Right ventricle myocardium superior (tissue), 1 donor: ENCODE measurements around the gene ENG. TPM values are rescaled to one million over a fixed set of nuclear protein-coding genes. Genes with fewer than 3 reads are reported as not detected.

Experiments
- ATAC-seq: fragments of 200-7000 bp; cut with Tn5 transposase; one replicate; pipeline ENCODE4 v1.9.1; 2020; ENCODE audit warnings: mild to moderate bottlenecking; ENCODE audit not compliant: poor library complexity
- DNase-seq: peaks from one replicate; pipeline ENCODE4 v3.0.0-alpha.2; 2020
- intact Hi-C: fragments of 100-400 bp; cut with DNase I; formaldehyde crosslinking; loops from one replicate; pipeline ENCODE4 v1.11.2; 2022
- total RNA-seq: library from RNA; stranded (reverse); fragmentation: NEBNext Ultra II Directional; extraction: Animal tissue kit (Norgen Biotek cat#: 25700); gene quantifications from one replicate; pipeline ENCODE4 v1.2.1, GENCODE V29; 2021
- donor health status: DM: no; HTN: yes; CAD: no; lungs with severe emphysema.

The ENG gene
- total RNA-seq, 1 donor from 2014 or later = 118 TPM

DNA sequence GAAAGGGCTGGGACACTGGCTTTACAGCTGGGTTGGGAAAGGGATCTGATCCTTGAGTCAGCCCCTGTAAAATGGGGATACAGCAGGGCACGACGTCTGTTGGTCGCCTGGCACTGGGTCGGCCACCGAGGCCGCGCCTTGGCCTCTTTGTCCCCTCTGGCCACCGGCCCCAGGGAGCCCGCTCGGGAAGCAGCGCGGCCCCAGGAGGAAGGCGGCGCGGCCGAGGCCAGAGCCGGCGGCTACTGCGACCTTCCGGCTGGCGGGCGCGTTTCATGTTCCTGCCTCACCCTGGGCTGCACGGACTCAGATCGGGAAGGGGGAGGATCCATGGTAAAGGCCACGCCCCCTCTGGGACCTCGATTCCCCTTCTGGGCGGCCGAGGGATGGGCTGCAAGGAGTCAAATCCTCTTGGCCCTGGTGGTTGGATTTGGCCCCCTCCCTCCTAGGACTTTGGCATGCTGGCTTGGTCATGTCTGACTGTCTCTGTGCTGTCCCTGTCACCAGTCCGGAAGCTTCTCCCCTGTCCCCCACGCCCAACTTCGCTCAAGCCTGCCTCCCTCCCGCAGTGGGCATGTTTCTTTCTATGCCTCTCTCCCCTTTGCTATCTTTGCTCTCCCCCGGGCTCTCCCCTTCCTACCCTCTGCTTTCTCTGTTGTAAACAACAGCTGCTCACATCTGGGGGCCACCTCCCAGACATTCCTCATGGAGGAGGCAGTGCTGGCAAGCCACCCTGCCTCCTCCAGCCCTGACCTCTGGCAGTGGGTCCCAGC lies 26.0 kb downstream of the ENG start:
- DNase-seq (peak; percentile 93), ATAC-seq (peak; percentile 88)
- intact Hi-C loops = no loop called here

DNA sequence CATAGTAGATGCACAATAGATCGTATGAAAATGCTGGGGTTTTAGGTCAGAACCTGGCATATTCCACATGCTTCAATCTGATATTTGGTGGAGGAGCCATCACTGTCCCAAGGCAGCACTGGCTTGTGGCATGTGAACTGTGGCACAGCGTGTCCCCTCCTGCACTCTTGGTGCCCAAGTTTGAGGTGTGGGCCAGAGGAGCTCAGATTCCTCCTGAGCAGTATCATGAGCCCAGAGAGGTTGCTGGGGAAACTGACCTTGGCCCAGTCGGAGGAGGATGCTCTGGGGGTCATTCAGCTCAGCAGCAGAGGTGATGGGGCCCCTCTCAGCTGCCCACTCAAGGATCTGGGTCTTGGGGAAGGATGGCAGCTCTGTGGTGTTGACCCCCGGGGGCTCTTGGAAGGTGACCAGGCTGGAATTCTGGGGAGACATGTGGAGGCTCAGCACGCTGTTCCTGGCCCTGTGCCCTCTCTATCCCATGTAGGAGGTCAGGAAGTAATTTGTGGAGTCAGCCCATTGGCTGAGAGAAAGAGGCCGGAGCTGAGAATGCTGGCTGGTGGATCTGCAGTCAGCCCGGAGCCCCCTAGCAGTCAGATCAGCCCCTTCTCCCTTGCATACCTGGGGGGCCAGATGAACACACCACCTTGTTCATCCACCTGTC lies 28.1 kb downstream of the ENG start:
- ATAC-seq (no peak), DNase-seq (no peak)
- intact Hi-C loops = no loop called here

DNA sequence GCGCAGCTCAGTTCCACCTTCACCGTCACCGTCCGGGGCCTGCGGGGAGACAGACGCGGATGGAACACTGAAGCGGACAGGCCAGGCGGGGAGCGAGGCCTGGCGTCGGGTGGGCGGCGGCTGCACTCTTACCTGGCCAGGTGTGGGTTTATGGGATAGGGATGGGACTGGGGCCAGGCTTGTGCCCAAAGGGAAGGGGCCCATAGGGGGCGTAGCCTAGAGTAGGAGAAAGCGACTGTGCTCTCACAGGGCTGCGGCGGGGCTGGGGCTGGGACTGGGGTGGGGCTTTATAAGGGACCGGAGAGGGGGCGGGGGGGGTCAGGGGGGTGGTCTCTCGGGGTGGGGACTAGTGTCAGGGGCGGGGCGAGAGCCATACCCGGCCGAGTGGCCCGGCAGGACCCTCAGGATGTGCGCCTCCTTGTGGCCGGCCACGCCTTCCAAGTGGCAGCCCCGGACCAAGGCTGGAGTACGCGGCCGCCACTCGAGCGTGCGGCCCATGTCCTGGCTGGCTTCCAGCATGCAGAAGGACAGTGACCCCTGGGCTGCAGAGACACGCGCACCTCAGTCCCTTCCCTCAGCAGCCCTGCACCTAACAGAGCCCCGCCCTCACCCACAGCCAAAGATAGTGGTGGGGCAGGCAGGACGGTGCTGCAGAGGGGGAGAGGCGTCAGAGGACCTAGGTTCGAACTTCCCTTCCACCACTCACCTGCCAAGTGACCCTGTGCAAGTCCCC lies 29.0 kb downstream of the ENG start:
- intact Hi-C loops = no loop called here
- peak; percentile 4 for ATAC-seq
- peak; percentile 62 for DNase-seq

DNA sequence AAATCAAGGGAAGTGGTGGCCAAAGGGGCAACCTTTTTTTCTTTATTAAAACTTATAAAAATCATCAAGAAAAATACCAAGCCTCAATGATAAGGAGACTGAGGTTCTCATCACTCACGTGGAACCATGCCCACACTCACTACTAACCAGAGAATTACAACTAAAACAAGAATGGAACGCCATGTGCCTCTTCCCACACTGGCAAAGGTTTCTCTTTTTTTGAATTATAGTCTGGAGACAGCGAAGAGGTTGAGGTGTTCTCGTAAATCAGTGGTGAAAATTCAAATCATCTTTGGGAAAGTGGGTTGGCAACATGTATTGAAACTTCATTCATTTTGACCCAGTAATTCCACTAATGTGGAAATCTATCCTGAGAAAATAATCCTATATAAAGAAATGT lies 32.4 kb downstream of the ENG start:
- intact Hi-C loops = no loop called here
- DNase-seq (no peak), ATAC-seq (no peak)

DNA sequence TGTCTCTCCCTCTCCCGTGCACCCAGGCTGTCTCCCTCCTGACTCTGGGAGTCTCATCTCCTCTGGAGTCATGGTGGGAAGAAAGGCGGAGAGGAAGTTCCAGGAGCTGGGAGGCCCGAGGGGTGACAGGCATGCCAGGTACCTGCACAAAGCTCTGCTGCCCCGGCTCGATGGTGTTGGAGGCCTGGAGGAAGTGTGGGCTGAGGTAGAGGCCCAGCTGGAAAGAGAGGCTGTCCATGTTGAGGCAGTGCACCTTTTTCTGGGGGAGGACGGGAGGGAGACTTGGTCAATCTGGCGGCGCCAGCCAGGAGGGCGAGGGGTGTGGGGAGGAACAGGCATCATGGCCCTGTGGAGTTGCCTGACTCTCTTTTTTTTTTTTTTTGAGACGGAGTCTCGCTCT lies 35.9 kb downstream of the ENG start:
- intact Hi-C loops = no loop called here
- no peak for DNase-seq
- no peak for ATAC-seq

DNA sequence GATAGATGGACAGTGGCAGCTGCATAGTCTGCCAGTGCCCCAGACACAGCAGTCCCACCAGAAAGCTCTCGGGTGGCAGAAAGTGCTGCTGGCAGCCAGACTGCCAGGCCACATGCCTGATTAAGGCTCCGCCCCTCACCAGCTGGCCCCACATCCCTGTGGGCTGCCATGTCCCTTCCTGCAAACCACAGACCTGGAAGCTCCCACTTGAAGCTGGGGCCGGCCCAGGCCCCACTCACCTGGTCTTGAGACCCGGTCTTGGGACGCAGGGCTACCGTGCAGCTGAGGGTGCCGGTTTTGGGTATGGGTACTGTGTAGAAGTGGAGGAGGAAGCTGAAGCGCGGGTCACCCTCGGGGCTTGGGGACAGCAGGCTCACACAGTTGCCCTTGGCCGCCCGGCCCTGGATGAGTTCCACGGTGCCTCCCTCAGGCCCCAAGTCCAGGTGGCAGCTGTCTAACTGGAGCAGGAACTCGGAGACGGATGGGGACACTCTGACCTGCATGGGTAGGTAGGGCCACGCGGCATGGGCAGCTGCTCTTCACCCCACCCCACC lies 36.5 kb downstream of the ENG start:
- ATAC-seq (peak; percentile 3), DNase-seq (no peak)
- intact Hi-C loops = no loop called here

DNA sequence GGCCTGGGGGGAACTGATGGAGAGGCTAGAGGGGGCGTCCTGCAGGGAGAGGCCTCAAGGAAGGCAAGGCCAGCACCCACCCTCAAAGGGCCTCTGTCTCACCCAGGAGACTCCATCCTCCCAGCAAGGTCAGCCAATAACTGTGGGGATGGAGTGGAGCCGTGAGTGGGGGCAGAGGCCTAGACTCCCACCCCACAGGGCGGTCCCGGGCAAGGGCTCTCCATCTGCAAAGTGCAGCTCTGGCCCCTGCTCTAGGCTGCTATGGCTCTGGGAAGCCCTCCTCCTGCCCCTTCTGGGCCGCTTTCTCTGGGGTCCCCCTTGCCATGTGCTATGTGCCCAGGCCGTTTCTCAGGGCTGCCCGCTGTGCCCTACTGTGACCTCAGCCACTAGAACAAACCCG lies 37.7 kb downstream of the ENG start:
- DNase-seq (no peak), ATAC-seq (no peak)
- intact Hi-C loops = no loop called here

DNA sequence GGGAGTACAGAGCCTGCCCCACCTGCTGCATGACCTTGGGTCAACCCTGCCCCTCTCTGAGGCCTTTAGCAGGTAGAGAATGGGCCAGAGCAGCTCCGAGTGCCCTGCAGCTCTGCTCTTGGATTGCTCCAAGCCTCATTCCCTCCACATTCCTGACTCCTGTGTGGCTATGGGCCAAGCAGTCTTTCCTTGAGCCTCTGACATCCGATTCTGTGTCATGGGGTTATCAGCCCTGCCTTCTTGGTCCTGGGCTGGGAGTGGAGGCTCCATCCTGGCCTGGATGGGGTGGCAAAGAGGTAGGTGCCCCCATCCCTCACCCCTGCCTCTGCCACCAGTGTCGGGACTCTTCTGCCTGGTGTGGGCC lies 38.1 kb downstream of the ENG start:
- no peak for ATAC-seq
- DNase-seq = no peak
- intact Hi-C loops = no loop called here

DNA sequence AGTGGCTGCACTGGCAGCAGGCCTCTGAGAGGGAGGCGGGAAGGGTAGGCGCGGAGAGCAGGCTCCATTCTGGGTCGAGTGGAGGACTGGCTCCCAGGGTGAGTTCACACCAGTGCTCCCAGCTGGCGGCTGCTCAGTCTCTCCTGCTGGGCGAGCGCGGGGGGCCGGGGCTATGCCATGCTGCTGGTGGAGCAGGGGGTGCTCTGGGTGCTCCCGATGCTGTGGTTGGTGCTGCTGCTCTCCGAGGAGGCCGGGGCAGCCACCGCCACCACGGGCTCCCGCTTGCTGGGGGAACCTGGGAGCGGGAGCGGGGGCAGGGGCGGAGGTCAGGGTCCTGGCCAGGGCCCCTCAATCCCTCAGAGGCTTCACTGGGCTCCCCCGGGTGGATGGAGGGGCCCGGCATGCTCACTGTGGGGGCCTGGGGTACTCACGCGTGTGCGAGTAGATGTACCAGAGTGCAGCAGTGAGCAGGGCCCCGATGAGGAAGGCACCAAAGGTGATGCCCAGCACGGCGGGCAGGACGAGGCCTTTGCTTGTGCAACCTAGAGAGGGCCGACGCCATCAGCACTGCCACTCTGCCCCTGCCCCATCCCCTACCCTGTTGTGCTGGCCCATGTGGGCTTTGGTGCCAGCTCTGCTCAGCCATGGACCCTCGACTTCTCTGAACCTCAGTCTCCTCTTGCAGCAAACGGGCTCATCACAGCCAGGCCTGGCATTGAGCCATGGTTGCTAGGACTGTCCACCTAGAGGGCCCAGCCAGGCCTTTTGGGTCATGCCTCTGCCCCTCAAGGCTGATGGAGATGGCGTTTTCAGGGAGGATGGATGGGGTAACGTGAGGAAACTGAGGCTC lies 38.7 kb downstream of the ENG start:
- ATAC-seq (peak; percentile 3), DNase-seq (no peak)
- intact Hi-C loops = no loop called here

DNA sequence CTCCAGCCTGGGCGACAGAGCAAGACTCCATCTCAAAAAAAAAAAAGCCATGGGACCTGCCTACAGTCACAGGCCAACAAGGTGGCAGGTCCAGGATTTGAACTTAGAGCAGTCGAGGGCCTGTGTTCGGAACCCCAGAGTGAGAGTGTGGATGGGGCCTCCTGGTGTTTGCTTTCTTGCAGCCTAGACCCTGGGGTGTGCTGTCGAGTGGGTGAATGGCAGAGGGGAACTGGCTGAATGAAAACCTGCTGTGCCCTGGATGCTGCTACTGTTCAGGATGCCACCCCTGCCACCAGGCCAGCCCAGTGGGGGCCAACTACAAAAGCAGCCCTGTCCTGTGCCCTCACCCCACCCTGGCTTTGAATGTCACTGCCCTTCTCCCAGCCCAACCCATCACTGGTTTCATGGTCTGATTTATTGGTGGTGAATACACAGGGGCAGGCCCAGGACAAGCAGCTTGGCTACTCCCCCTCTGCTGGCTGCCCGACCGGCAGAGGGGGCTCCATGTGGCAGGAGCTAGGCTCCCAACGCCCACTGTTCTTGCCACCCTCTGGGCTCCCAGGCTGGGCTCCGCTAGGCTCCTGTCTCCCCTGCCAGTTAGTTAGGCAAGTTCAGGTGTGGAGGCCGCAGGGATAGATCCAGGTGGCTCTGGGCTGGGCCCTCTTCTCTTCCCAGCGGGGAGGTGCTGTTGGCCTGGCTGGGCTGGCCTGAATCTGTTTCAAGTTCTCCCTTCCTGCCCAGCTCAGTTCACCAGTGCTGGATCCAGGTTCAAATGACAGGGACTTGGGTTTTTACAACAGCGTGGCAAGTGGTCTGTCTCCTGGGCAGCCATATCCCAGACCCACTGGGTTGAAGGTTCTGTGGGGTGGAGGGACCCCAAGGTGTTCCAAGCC lies 39.6 kb downstream of the ENG start:
- DNase-seq (no peak), ATAC-seq (no peak)
- intact Hi-C loops = no loop called here

DNA sequence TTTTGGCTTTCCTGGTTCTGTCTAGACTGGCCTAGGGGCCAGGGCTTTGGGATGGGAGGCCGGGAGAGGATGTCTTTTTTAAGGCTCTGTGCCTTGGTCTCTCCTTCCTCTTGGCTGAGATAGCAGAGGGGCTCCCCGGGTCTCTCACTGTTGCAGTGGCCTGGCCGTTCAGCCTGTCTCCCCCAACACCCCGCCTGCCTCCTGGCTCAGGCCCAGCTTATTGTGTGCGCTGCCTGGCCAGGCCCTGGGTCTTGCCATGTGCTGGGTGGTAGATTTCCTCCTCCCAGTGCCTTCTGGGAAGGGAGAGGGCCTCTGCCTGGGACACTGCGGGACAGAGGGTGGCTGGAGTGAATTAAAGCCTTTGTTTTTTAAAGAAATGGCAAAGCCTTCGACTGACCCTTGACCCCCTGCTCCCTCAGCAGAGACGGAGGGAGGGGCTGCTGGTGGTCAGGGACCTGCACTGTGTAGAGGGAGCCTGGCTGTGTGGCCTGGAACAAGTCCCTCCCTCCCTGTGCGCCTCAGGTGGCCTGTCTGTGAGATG lies 40.7 kb downstream of the ENG start:
- DNase-seq (no peak), ATAC-seq (no peak)
- intact Hi-C loops = no loop called here

DNA sequence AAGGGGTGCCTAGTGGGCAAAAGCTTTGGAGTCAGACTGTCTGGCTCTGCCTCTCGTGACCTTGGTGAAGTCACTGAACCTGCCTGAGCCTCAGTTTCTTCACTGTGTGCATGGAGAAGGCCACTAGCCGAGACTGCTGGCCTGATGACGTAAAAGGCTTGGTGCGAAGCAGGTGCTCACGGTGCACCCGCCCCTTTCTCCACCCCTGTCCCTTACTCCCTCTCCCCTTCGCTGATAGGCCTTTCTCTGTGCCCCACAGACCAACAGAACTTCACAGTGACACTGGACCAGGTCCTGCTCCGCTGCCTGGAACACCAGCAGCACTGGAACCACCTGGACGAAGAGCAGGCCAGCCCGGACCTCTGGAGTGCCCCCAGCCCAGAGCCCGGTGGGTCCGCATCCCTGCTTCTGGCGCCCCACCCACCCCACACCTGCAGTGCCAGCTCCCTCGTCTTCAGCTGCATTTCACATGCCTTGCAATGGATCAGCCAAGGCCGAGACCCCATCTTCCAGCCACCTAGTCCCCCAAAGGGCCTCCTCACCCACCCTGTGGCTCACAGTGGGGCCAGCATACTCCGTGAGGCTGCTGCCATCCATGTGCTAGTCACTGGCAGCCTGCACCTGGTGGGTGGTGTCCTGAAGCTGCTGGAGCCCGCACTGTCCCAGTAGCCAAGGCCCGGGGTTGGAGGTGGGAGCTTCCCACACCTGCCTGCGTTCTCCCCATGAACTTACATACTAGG lies 41.4 kb downstream of the ENG start:
- DNase-seq = no peak
- no peak for ATAC-seq

DNA sequence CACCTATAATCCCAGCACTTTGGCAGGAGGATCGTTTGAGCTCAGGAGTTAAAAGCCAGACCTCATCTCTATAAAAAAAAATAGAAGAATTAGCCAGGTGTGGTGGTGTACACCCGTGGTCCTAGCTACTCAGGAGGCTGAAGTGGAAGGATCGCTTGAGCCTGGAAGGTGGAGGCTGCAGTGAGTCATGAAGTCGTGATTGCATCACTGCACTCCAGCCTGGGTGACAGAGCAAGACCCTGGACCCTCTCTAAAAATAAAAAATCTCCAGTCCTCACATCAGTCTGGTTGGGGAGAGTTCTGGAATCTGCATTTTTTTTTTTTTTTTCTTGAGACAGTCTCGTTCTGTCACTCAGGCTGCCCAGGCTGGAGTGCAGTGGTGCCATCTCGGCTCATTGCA lies 42.4 kb downstream of the ENG start:
- DNase-seq (no peak), ATAC-seq (no peak)
- intact Hi-C loops = no loop called here

More for the DNA sequence above, 41.4 kb downstream of the ENG start:
- intact Hi-C loops = no loop called here

DNA sequence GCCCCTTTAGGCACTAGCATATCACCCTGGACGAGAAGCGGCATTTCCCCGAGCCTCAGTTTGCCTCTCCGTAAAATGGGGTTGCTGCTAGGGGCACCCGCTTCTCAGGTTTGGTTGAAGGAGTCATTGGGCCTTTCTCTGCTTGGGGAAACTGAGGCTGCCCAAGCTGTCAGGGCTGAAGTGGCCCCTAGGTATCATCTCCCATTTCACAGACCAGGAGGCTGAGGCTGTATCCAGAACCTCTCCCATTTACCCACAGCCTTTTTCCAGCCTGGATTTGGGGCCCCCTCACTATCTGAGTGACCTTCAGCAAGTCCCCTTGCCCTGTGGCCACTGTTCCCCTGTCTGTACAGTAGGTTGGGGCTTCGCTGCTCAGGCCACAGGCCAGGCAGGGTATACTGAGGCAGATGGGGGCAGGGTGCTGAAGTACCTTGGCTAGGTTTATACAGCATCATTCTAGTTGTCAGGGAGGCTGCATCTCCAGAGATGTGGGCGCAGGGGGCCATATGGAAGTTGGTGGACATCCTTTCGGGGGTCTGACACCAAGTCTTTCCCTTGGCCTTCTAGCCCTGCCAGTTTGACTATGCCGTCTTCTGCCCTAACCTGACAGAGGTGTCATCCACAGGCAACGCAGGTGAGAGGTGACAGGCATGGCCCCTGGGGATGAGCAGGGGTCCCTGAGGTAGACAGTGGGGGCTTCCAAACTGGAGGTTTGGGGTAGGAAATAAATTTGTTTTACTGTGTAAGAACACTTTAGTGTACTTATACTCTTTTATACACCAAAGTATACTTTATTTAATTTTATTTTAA lies 43.9 kb downstream of the ENG start:
- DNase-seq (no peak), ATAC-seq (no peak)
- intact Hi-C loops = no loop called here

DNA sequence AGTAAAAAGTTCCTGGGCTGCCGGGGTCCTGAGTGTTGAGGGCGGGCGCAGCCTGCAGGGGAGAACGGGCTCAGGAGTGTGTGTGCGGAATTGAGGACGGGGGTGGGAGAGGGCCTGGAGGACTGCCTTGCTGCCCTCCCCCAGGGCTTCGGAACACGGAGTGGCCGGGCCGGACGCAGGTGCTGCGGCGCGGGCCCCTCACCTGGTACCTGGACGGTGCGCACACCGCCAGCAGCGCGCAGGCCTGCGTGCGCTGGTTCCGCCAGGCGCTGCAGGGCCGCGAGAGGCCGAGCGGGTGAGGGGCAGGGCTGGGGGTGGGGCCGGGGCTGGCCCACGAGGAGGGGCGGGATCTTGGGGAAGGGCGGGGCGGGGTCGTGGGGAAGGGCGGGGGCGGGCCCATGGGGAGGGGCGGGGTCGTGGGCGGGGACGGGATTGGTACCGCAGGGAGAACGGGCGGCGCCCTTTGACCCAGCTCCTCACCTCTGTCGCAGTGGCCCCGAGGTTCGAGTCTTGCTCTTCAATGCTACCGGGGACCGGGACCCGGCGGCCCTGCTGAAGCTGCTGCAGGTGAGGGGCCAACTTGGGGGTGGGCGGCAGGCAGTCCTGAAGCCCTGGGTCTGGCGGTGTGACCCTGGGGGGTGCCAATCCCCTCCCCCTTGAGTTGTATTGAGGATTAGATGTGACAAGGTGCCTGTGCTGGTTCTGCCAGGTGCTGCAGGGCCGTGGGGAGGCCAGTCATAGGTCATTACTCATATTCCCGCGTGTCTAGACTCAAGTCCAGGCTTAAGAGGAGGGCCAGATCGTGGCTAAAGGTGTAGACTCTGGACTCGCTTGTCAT lies 44.7 kb downstream of the ENG start:
- peak; percentile 63 for ATAC-seq
- intact Hi-C loops = no loop called here
- peak; percentile 67 for DNase-seq
